Glutamatergic neuron (in vitro differentiated cells): ENCODE results near the gene SCN8A. TPM values are rescaled to one million over a fixed set of nuclear protein-coding genes. Genes with fewer than 3 reads are reported as not detected.

Experiments used
- DNase-seq: peaks from one replicate; pipeline ENCODE4 v3.0.0; 2022
- H3K27ac Mint-ChIP-seq: one replicate; pipeline ENCODE4 v1.8.0; 2020; ENCODE audit warnings: mild to moderate bottlenecking, mixed read lengths, inconsistent platforms; ENCODE audit not compliant: unreplicated experiment
- H3K27me3 Mint-ChIP-seq: one replicate; pipeline ENCODE4 v1.8.0; 2020; ENCODE audit warnings: mild to moderate bottlenecking, moderate library complexity, mixed read lengths, inconsistent platforms; ENCODE audit not compliant: unreplicated experiment
- H3K36me3 Mint-ChIP-seq: one replicate; pipeline ENCODE4 v1.8.0; 2020; ENCODE audit warnings: mild to moderate bottlenecking, mixed read lengths, inconsistent platforms; ENCODE audit not compliant: unreplicated experiment
- H3K4me1 Mint-ChIP-seq: one replicate; pipeline ENCODE4 v1.8.0; 2020; ENCODE audit warnings: mild to moderate bottlenecking, low read depth, mixed read lengths, inconsistent platforms; ENCODE audit not compliant: unreplicated experiment
- H3K4me3 Mint-ChIP-seq: one replicate; pipeline ENCODE4 v1.8.0; 2020; ENCODE audit warnings: mild to moderate bottlenecking, mixed read lengths, inconsistent platforms; ENCODE audit not compliant: unreplicated experiment
- H3K9me3 Mint-ChIP-seq: one replicate; pipeline ENCODE4 v1.8.0; 2020; ENCODE audit warnings: mild to moderate bottlenecking, moderate library complexity, mixed read lengths, inconsistent platforms; ENCODE audit not compliant: unreplicated experiment
- total RNA-seq: library from RNA; stranded (reverse); fragmentation: NEBNext Ultra II Directional; extraction: Animal tissue kit (Norgen Biotek cat#: 25700); gene quantifications from one replicate; pipeline ENCODE4 v1.2.1, GENCODE V29; 2021; ENCODE audit not compliant: unreplicated experiment
- TF ChIP-seq, protein P1 (sequence below): fragments of 200-600 bp; sonication (generic); IDR thresholded peaks from one replicate; pipeline ENCODE4 v1.5.0; 2021; ENCODE audit not compliant: partially characterized antibody, unreplicated experiment

Gene SCN8A
- total RNA-seq, 1 donor from 2014 or later, result 47.6 TPM

DNA sequence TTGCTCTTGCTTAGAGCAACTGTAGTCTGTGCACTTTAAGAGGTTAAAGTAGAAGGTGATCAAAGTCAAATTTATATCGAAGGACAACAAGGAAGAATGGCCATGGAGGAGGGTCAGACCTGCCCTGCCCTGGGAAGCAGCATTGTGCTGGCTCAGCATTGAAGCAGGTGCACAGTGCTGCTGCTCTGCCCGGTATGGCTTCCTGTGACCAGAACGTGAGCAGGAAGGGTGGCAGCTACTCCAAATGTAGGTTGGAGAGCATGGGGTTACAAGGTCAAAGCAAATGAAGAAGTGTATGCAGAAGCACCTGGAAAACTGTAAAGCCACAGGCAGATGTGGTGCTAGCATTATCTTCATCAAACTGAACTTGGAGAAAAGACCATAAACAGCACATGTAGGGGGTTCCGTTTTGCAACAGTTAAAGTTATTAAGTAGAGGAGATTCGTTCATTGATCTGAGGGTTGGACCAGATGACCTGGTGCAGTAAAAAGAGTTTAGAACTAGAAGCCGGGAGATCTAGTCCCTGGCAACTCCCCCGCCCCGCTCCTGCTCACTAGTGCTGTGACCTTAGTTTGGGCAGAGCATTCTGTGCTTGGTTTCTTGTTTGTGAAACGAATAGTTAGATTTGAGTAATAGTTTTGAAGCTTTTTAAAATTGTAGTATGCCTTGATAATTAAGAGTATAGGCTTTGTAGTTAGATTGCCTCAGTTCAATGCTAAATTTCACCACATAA lies 84.2 kb downstream of the SCN8A start:
- Mint-ChIP-seq H3K4me1 (peaks cover 33% of the 10 kb centered on the region), H3K36me3 (no peaks in the 10 kb centered on the region), H3K27me3 (no peaks in the 10 kb centered on the region), H3K27ac (no peak overlapping the region), H3K9me3 (peaks cover 3% of the 10 kb centered on the region), H3K4me3 (no peak overlapping the region)
- DNase-seq, result no peak
- TF ChIP-seq, protein P1, sequence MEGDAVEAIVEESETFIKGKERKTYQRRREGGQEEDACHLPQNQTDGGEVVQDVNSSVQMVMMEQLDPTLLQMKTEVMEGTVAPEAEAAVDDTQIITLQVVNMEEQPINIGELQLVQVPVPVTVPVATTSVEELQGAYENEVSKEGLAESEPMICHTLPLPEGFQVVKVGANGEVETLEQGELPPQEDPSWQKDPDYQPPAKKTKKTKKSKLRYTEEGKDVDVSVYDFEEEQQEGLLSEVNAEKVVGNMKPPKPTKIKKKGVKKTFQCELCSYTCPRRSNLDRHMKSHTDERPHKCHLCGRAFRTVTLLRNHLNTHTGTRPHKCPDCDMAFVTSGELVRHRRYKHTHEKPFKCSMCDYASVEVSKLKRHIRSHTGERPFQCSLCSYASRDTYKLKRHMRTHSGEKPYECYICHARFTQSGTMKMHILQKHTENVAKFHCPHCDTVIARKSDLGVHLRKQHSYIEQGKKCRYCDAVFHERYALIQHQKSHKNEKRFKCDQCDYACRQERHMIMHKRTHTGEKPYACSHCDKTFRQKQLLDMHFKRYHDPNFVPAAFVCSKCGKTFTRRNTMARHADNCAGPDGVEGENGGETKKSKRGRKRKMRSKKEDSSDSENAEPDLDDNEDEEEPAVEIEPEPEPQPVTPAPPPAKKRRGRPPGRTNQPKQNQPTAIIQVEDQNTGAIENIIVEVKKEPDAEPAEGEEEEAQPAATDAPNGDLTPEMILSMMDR, result no peak

DNA sequence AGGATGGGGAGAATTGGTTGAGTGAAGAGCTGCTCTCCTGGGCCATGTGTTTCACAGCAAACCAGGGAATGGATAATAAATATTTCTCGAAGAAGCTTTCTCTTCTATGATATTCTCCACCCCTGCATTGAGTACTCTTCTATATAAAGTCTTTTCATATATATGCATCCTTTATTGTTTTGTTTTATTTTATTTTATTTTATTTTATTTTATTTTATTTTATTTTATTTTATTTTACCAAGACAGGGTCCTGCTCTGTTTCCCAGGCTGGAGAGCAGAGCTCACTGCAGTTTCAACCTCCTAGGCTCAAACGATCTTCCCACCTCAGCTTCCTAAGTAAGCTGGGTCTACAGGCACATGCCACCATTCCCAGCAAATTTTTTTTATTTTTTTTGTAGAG lies 85.8 kb downstream of the SCN8A start:
- Mint-ChIP-seq H3K4me1 (peaks cover 40% of the 10 kb centered on the region), H3K9me3 (peaks cover 2% of the 10 kb centered on the region), H3K27me3 (no peaks in the 10 kb centered on the region), H3K27ac (peak overlapping the region; percentile 88), H3K4me3 (no peak overlapping the region), H3K36me3 (no peaks in the 10 kb centered on the region)
- TF ChIP-seq, protein P1, result no peak
- no peak for DNase-seq

DNA sequence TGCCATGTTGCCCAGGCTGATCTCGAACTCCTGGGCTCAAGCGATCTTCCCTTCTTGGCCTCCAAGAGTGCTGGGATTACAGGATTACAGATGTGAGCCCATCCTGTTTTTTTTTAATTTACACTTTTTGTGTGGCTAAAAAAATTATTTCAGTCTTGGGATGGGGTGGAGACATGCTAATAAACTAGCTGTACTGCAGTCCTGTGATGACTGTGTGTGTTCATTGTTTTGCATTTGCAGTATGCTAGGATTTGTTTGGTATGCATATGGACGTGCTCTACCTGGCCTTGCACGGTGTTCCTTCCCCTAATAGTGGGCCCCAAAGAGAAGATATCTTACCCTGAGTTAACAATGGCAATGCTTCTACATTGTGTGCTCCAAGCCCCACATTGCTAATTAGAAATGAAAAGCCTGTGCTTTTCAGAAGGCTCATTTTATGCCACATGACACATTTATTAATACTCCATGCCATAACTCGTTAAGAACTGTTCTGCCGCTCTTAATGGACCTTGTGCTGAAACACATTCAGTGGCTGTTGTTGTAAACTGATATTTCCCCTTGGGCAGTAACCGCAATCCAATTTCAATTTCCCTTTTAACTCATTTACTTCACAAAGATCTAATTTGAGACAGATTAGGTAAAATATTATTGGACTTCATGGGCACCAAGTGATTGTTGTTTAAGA lies 86.4 kb downstream of the SCN8A start:
- H3K27me3 Mint-ChIP-seq, result no peaks in the 10 kb centered on the region
- TF ChIP-seq, protein P1, result no peak
- H3K9me3 Mint-ChIP-seq, result peaks cover 2% of the 10 kb centered on the region
- peaks cover 44% of the 10 kb centered on the region for H3K4me1 Mint-ChIP-seq
- no peaks in the 10 kb centered on the region for H3K36me3 Mint-ChIP-seq
- H3K27ac Mint-ChIP-seq, result peak overlapping the region; percentile 88
- peak overlapping the region; percentile 14 for H3K4me3 Mint-ChIP-seq
- DNase-seq, result no peak

DNA sequence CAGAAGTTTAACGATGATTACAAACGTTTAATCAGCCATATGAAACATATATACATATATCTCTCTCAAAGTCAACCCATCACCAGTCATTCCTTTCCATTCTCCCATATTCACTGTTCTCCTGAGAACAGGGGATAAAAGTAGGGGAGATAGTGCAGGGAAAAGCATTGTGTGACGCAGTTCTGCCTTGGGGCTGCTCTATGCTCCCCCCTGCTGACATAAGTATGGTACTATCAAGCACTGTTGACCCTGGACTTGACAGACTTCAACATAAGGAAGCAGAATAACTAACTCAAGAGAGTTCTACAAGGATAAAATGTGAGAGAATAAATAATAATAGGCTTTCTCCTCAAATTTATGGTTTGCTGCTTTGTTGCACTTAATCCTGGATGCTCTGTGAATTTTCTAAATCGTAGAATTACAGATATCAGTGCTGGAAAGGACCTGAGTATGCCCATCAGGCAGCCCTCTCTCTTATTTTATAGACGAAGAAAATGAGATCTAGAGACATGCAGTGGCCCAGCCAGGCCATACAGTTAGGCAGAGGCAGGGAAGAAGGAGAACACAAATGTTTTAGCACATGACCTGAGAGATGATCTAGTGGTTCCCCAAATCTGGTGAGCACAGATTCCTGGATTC lies 87.2 kb downstream of the SCN8A start:
- TF ChIP-seq, protein P1, result peak; percentile 81
- H3K4me1 Mint-ChIP-seq, result peaks cover 51% of the 10 kb centered on the region
- DNase-seq, result peak; percentile 54
- peak overlapping the region; percentile 14 for H3K4me3 Mint-ChIP-seq
- no peaks in the 10 kb centered on the region for H3K36me3 Mint-ChIP-seq
- H3K9me3 Mint-ChIP-seq, result peaks cover 2% of the 10 kb centered on the region
- H3K27me3 Mint-ChIP-seq, result no peaks in the 10 kb centered on the region
- peak overlapping the region; percentile 88 for H3K27ac Mint-ChIP-seq
